DOHH2 (cell line): ENCODE measurements around the gene GPR107.
"Not testable (repeated sequence)": the region's sequence is repeated elsewhere in the genome, so short reads cannot be mapped to it uniquely, and the experiment has no call there.

Source experiments
- H3F3A ChIP-seq: fragments of 200-600 bp; sonication (generic), shearing (Covaris generic); 2 replicates; pipeline ENCODE4 v1.6.0; 2016; ENCODE audit warnings: antibody characterized with exemption, mild to moderate bottlenecking; ENCODE audit not compliant: control insufficient read depth, insufficient read depth
- H3K27ac ChIP-seq: fragments of 200-600 bp; sonication (generic); 2 replicates; pipeline ENCODE4 v1.5.1; 2014; ENCODE audit warnings: low read depth, mild to moderate bottlenecking, low read length, moderate library complexity
- H3K27me3 ChIP-seq: fragments of 200-600 bp; sonication (generic); 2 replicates; pipeline ENCODE4 v1.6.1; 2014; ENCODE audit warnings: mild to moderate bottlenecking, low read length, mixed read lengths; ENCODE audit not compliant: control insufficient read depth
- H3K36me3 ChIP-seq: fragments of 200-600 bp; sonication (generic); 2 replicates; pipeline ENCODE4 v1.6.1; 2014; ENCODE audit warnings: mild to moderate bottlenecking, low read length, moderate library complexity, mixed read lengths; ENCODE audit not compliant: control insufficient read depth
- H3K4me1 ChIP-seq: fragments of 200-600 bp; sonication (generic); 2 replicates; pipeline ENCODE4 v1.6.1; 2014; ENCODE audit warnings: mild to moderate bottlenecking, low read length, mixed read lengths; ENCODE audit not compliant: control insufficient read depth
- H3K4me2 ChIP-seq: fragments of 200-600 bp; sonication (generic); 2 replicates; pipeline ENCODE4 v1.6.0; 2014; ENCODE audit warnings: mild to moderate bottlenecking, low read length, moderate library complexity
- H3K4me3 ChIP-seq: fragments of 200-600 bp; sonication (generic); 2 replicates; pipeline ENCODE4 v1.5.1; 2014; ENCODE audit warnings: mild to moderate bottlenecking, low read length, mixed read lengths
- H3K79me2 ChIP-seq: fragments of 200-600 bp; sonication (generic); 2 replicates; pipeline ENCODE4 v1.6.1; 2014; ENCODE audit warnings: mild to moderate bottlenecking, low read length, mixed read lengths; ENCODE audit not compliant: control insufficient read depth
- H3K9me2 ChIP-seq: fragments of 200-600 bp; sonication (generic); replicated peaks from 2 replicates; pipeline ENCODE4 v1.6.1; 2014; ENCODE audit warnings: mild to moderate bottlenecking, low read length, mixed read lengths; ENCODE audit not compliant: control insufficient read depth
- H3K9me3 ChIP-seq: fragments of 200-600 bp; sonication (generic); 2 replicates; pipeline ENCODE4 v1.6.1; 2014; ENCODE audit warnings: antibody characterized with exemption, low read length, mixed read lengths; ENCODE audit not compliant: control insufficient read depth, insufficient read depth
- H4K20me1 ChIP-seq: fragments of 200-600 bp; sonication (generic); 2 replicates; pipeline ENCODE4 v1.6.0; 2014; ENCODE audit warnings: low read depth, mild to moderate bottlenecking, antibody characterized with exemption, low read length, moderate library complexity; ENCODE audit not compliant: control insufficient read depth, insufficient read depth
- EZH2phosphoT487 ChIP-seq: fragments of 200-600 bp; sonication (generic); IDR thresholded peaks from 2 replicates; pipeline ENCODE4 v1.6.1; 2017; ENCODE audit warnings: borderline replicate concordance, mild to moderate bottlenecking, antibody characterized with exemption, low read length, moderate library complexity, mixed read lengths
- TF ChIP-seq, protein P1 (sequence below): fragments of 200-600 bp; sonication (generic); IDR thresholded peaks from one replicate; pipeline ENCODE4 v1.5.1; 2014; ENCODE audit warnings: antibody characterized with exemption, mild to moderate bottlenecking, low read depth, low read length; ENCODE audit not compliant: poor library complexity, severe bottlenecking

GPR107 gene

GRCh38 chr9:130053504-130054324, at the start of gene GPR107:
TSS of gene GPR107 (plus strand) at chr9:130053906. CDS start at chr9:130053933, 27 bp downstream.
- peaks cover 8% of the 10 kb centered on the region for H3K36me3 ChIP-seq
- peak within 1 kb of the TSS; percentile 91 for H3K4me3 ChIP-seq
- no peaks in the 10 kb centered on the region for H3K9me3 ChIP-seq
- no peaks in the 10 kb centered on the region for H4K20me1 ChIP-seq
- peak within 1 kb of the TSS; percentile 51 for H3K27ac ChIP-seq
- peak within 1 kb of the TSS; percentile 88 for H3K4me2 ChIP-seq
- H3K79me2 ChIP-seq, result peaks cover 65% of the 10 kb centered on the region
- H3F3A ChIP-seq, result peaks cover 8% of the 10 kb centered on the region; the same call in 1 of the 2 replicates
- H3K27me3 ChIP-seq, result no peaks in the 10 kb centered on the region
- H3K4me1 ChIP-seq, result peaks cover 44% of the 10 kb centered on the region
- no peak for TF ChIP-seq EZH2phosphoT487
- TF ChIP-seq, protein P1, sequence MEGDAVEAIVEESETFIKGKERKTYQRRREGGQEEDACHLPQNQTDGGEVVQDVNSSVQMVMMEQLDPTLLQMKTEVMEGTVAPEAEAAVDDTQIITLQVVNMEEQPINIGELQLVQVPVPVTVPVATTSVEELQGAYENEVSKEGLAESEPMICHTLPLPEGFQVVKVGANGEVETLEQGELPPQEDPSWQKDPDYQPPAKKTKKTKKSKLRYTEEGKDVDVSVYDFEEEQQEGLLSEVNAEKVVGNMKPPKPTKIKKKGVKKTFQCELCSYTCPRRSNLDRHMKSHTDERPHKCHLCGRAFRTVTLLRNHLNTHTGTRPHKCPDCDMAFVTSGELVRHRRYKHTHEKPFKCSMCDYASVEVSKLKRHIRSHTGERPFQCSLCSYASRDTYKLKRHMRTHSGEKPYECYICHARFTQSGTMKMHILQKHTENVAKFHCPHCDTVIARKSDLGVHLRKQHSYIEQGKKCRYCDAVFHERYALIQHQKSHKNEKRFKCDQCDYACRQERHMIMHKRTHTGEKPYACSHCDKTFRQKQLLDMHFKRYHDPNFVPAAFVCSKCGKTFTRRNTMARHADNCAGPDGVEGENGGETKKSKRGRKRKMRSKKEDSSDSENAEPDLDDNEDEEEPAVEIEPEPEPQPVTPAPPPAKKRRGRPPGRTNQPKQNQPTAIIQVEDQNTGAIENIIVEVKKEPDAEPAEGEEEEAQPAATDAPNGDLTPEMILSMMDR, result no peak
- no peaks in the 10 kb centered on the region for H3K9me2 ChIP-seq

DNA sequence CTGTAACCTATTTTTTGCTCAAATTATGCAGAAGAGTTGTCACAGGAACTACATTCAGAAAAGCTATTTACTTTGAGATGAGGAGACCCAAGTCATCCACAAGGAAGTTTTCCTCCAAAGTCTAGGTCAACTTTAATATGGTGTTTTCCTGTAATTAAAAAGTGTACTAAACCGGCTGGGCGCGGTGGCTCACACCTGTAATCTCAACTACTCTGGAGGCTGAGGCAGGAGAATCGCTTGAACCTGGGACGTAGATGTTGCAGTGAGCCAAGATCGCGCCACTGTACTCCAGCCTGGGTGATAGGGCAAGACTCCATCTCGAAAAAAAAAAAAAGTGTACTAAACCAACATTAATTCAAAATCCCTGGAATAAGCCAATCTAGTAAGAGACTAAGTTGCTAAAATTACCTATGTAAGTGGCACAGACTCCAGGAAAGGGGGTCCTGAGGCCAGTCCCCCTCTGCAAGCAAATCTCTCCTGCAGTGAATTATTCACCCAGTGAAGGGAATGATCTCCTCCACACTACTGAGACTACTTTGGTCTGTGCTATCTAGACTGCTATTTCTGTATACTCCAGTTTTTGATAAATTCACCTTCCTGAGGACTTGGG, 49.7 kb upstream of the GPR107 start:
- H3K9me3 ChIP-seq, result no peaks in the 10 kb centered on the region
- no peak for TF ChIP-seq EZH2phosphoT487
- TF ChIP-seq, protein P1, result no peak
- peaks cover 100% of the 10 kb centered on the region for H3K79me2 ChIP-seq
- H3F3A ChIP-seq, result peaks cover 27% of the 10 kb centered on the region
- peaks cover 40% of the 10 kb centered on the region for H3K36me3 ChIP-seq
- no peaks in the 10 kb centered on the region for H3K9me2 ChIP-seq
- peaks cover 21% of the 10 kb centered on the region for H4K20me1 ChIP-seq
- H3K4me1 ChIP-seq, result peaks cover 95% of the 10 kb centered on the region
- no peaks in the 10 kb centered on the region for H3K27me3 ChIP-seq
- peak overlapping the region; percentile 5; the same call in 1 of the 2 replicates for H3K4me3 ChIP-seq
- peak overlapping the region; percentile 52 for H3K4me2 ChIP-seq
- H3K27ac ChIP-seq, result peak overlapping the region; percentile 5; the same call in 1 of the 2 replicates

GRCh38 chr9:130006952-130007351, 46.8 kb upstream of the GPR107 start:
- peaks cover 98% of the 10 kb centered on the region for H3K4me1 ChIP-seq

GRCh38 chr9:130008538-130008937, 45.2 kb upstream of the GPR107 start:
- H3K27me3 ChIP-seq, result no peaks in the 10 kb centered on the region
- peak overlapping the region; percentile 59 for H3K4me2 ChIP-seq
- no peaks in the 10 kb centered on the region for H3K9me3 ChIP-seq
- peaks cover 25% of the 10 kb centered on the region for H3F3A ChIP-seq
- H4K20me1 ChIP-seq, result peaks cover 40% of the 10 kb centered on the region
- TF ChIP-seq, protein P1, result no peak
- no peak for TF ChIP-seq EZH2phosphoT487
- H3K4me1 ChIP-seq, result peaks cover 98% of the 10 kb centered on the region
- no peaks in the 10 kb centered on the region for H3K9me2 ChIP-seq
- H3K4me3 ChIP-seq, result no peak overlapping the region
- peaks cover 98% of the 10 kb centered on the region for H3K79me2 ChIP-seq
- H3K27ac ChIP-seq, result peak overlapping the region; percentile 36
- peaks cover 36% of the 10 kb centered on the region for H3K36me3 ChIP-seq

More at GRCh38 chr9:130006952-130007351, 46.8 kb upstream of the GPR107 start:
- H3K9me3 ChIP-seq, H3K9me2 ChIP-seq, H3K27me3 ChIP-seq, H3K4me3 ChIP-seq: not testable (repeated sequence)
- H3K36me3 ChIP-seq, result peaks cover 46% of the 10 kb centered on the region
- peak overlapping the region; percentile 46 for H3K27ac ChIP-seq
- H3F3A ChIP-seq, result peaks cover 27% of the 10 kb centered on the region
- peaks cover 98% of the 10 kb centered on the region for H3K79me2 ChIP-seq
- peaks cover 35% of the 10 kb centered on the region for H4K20me1 ChIP-seq
- H3K4me2 ChIP-seq, result peak overlapping the region; percentile 59

- H3K79me2 ChIP-seq, result peaks cover 98% of the 10 kb centered on the region
- not testable (repeated sequence) for H3K9me3 ChIP-seq, H3K4me3 ChIP-seq, H3K27ac ChIP-seq, H3K27me3 ChIP-seq, H3K9me2 ChIP-seq
- H3F3A ChIP-seq, result peaks cover 25% of the 10 kb centered on the region
- peak overlapping the region; percentile 59; the same call in 1 of the 2 replicates for H3K4me2 ChIP-seq
- peaks cover 28% of the 10 kb centered on the region for H3K36me3 ChIP-seq
- peaks cover 94% of the 10 kb centered on the region for H3K4me1 ChIP-seq
- peaks cover 40% of the 10 kb centered on the region for H4K20me1 ChIP-seq
Observed at GRCh38 chr9:130009546-130009945, 44.2 kb upstream of the GPR107 start.
